Panc1 (cell line): ENCODE measurements around the gene SPAG6. TPM values are rescaled to one million over a fixed set of nuclear protein-coding genes. Genes with fewer than 3 reads are reported as not detected.

Source experiments
- ATAC-seq: fragments of 200-7000 bp; cut with Tn5 transposase; 2 replicates; pipeline ENCODE4 v1.9.1; 2020; ENCODE audit warnings: mild to moderate bottlenecking, moderate library complexity
- BruUV-seq: library from RNA; stranded (reverse); fragments of 400-500 nt; replicated peaks from 2 replicates; lab custom pipeline; 2021; lab: Mats Ljungman, UMichigan
- CTCF ChIA-PET: fragments of 300-600 bp; sonication (Branson Sonifier 250); formaldehyde crosslinking; loops from one replicate; lab custom pipeline; 2022; ENCODE audit warnings: antibody characterized with exemption; lab: Charles Lee
- POLR2A ChIA-PET: fragments of 300-600 bp; sonication (Branson Sonifier 250); formaldehyde crosslinking; loops from one replicate; lab custom pipeline; 2022; ENCODE audit warnings: antibody characterized with exemption; lab: Charles Lee
- DNase-seq: peaks from one replicate; pipeline ENCODE4 v3.0.0-alpha.2; 2010; ENCODE audit warnings: low read depth, low spot score
- H3K27ac ChIP-seq: 2 replicates; pipeline ENCODE4 v1.5.1; 2011; ENCODE audit warnings: mild to moderate bottlenecking, low read length, inconsistent platforms
- H3K27me3 ChIP-seq: fragments of 200-500 bp; sonication (Bioruptor generic); 2 replicates; pipeline ENCODE4 v1.6.0; 2014; ENCODE audit warnings: low read length, inconsistent platforms; ENCODE audit not compliant: control insufficient read depth, insufficient read depth
- H3K36me3 ChIP-seq: fragments of 200-500 bp; sonication (Bioruptor generic); 2 replicates; pipeline ENCODE4 v1.5.1; 2014; ENCODE audit warnings: inconsistent platforms, mild to moderate bottlenecking, low read length, moderate library complexity; ENCODE audit not compliant: control insufficient read depth, insufficient read depth
- H3K4me1 ChIP-seq: 2 replicates; pipeline ENCODE4 v1.5.1; 2011; ENCODE audit warnings: inconsistent platforms, mild to moderate bottlenecking, low read length, moderate library complexity; ENCODE audit not compliant: control insufficient read depth, insufficient read depth
- H3K4me3 ChIP-seq, 2 experiments: 2 replicates each; pipeline ENCODE4 v1.5.1; 2011 to 2012; ENCODE audit warnings: low read depth in 2 of 2, low read length in 2 of 2, mild to moderate bottlenecking in 2 of 2, inconsistent platforms in 1 of 2, moderate library complexity in 1 of 2
- H3K9me3 ChIP-seq: fragments of 200-500 bp; sonication (Bioruptor generic); 2 replicates; pipeline ENCODE4 v1.5.1; 2014; ENCODE audit warnings: low read depth, mild to moderate bottlenecking, inconsistent platforms, low read length, moderate library complexity; ENCODE audit not compliant: control insufficient read depth, insufficient read depth
- POLR2AphosphoS5 ChIP-seq: IDR thresholded peaks from 2 replicates; pipeline ENCODE4 v1.6.1; 2012; ENCODE audit warnings: mild to moderate bottlenecking, low read depth, low read length, moderate library complexity
- SIN3A ChIP-seq: IDR thresholded peaks from 2 replicates; pipeline ENCODE4 v1.6.1; 2012; ENCODE audit warnings: low read depth, mild to moderate bottlenecking, low read length, moderate library complexity, borderline replicate concordance; ENCODE audit not compliant: insufficient read depth
- TCF7L2 ChIP-seq: IDR thresholded peaks from 2 replicates; pipeline ENCODE4 v1.6.1; 2011; ENCODE audit warnings: mild to moderate bottlenecking, low read depth, low read length, inconsistent platforms
- in situ Hi-C: cut with HindIII; loops from 2 replicates; pipeline ENCODE4 v1.10.0; 2016; ENCODE audit warnings: low sequenced_read_pairs, low pct_unique_long_range_greater_than_20kb
- intact Hi-C: fragments of 100-400 bp; cut with micrococcal nuclease; formaldehyde crosslinking; loops from one replicate; pipeline ENCODE4 v1.10.0; 2022; ENCODE audit not compliant: unreplicated experiment
- total RNA-seq: library from RNA; stranded (reverse); gene quantifications from one replicate; pipeline ENCODE4 v1.2.1, GENCODE V29; 2021; ENCODE audit not compliant: unreplicated experiment
- TF ChIP-seq, protein P1 (sequence below): fragments of 450-650 bp; IDR thresholded peaks from 2 replicates; pipeline ENCODE4 v1.5.1; 2017; ENCODE audit warnings: mild to moderate bottlenecking
- TF ChIP-seq, protein P2 (sequence below), 2 experiments: IDR thresholded peaks; 2 replicates each; pipeline ENCODE4 v1.6.1; 2011 to 2012; ENCODE audit warnings: low read depth in 2 of 2, control low read depth in 1 of 2, low read length in 1 of 2, mild to moderate bottlenecking in 1 of 2, moderate library complexity in 1 of 2; ENCODE audit not compliant: insufficient read depth in 1 of 2

The SPAG6 gene
- total RNA-seq, 1 experiment from 2014 or later = not detected

DNA sequence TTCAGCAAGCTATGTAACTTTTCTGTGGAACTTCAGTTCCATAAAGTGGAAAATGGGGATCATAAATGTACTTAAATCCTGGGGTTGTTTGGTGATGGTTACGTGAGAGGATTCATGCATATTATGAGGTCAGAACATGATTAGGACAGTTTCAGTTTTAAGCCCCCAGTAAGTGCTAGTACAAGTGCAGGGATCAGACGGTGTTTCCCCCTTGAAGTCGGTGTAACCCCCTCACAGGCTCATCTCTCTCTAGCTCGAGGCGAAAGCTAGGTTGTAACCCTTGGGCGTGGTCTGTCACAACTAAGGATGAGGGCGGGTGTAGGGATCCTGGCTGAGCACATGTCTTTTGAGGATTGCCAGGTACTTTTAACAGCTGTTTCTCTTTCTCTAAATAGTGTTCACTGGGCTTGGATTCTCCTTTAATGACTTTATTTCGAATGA, 84.7 kb downstream of the SPAG6 start:
- no peaks in the 10 kb centered on the region for H3K9me3 ChIP-seq
- DNase-seq (no peak), ATAC-seq (no peak)
- H3K4me1 ChIP-seq = peaks cover 9% of the 10 kb centered on the region
- BruUV-seq = no TSS peak
- H3K36me3 ChIP-seq = no peaks in the 10 kb centered on the region
- ChIA-PET CTCF (interaction anchor here (0.8 kb wide), 1 partner anchor 172 kb away, joined by 3 read pairs; no protein-coding TSS in a partner anchor), POLR2A (no interaction called here)
- in situ Hi-C loops (no loop called here), intact Hi-C loops (no loop called here)
- H3K4me3 ChIP-seq = no peak overlapping the region
- TF ChIP-seq, protein P1, sequence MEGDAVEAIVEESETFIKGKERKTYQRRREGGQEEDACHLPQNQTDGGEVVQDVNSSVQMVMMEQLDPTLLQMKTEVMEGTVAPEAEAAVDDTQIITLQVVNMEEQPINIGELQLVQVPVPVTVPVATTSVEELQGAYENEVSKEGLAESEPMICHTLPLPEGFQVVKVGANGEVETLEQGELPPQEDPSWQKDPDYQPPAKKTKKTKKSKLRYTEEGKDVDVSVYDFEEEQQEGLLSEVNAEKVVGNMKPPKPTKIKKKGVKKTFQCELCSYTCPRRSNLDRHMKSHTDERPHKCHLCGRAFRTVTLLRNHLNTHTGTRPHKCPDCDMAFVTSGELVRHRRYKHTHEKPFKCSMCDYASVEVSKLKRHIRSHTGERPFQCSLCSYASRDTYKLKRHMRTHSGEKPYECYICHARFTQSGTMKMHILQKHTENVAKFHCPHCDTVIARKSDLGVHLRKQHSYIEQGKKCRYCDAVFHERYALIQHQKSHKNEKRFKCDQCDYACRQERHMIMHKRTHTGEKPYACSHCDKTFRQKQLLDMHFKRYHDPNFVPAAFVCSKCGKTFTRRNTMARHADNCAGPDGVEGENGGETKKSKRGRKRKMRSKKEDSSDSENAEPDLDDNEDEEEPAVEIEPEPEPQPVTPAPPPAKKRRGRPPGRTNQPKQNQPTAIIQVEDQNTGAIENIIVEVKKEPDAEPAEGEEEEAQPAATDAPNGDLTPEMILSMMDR = no peak
- TF ChIP-seq, protein P2, sequence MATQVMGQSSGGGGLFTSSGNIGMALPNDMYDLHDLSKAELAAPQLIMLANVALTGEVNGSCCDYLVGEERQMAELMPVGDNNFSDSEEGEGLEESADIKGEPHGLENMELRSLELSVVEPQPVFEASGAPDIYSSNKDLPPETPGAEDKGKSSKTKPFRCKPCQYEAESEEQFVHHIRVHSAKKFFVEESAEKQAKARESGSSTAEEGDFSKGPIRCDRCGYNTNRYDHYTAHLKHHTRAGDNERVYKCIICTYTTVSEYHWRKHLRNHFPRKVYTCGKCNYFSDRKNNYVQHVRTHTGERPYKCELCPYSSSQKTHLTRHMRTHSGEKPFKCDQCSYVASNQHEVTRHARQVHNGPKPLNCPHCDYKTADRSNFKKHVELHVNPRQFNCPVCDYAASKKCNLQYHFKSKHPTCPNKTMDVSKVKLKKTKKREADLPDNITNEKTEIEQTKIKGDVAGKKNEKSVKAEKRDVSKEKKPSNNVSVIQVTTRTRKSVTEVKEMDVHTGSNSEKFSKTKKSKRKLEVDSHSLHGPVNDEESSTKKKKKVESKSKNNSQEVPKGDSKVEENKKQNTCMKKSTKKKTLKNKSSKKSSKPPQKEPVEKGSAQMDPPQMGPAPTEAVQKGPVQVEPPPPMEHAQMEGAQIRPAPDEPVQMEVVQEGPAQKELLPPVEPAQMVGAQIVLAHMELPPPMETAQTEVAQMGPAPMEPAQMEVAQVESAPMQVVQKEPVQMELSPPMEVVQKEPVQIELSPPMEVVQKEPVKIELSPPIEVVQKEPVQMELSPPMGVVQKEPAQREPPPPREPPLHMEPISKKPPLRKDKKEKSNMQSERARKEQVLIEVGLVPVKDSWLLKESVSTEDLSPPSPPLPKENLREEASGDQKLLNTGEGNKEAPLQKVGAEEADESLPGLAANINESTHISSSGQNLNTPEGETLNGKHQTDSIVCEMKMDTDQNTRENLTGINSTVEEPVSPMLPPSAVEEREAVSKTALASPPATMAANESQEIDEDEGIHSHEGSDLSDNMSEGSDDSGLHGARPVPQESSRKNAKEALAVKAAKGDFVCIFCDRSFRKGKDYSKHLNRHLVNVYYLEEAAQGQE (IDR thresholded peaks at IDR 0.05; ENCODE audit: insufficient read depth in 1 of 2, low read depth in 2 of 2, low read length in 1 of 2) = no peak
- TF ChIP-seq TCF7L2 (no peak), POLR2AphosphoS5 (no peak), SIN3A (no peak)
- no peak overlapping the region for H3K27ac ChIP-seq
- no peaks in the 10 kb centered on the region for H3K27me3 ChIP-seq

DNA sequence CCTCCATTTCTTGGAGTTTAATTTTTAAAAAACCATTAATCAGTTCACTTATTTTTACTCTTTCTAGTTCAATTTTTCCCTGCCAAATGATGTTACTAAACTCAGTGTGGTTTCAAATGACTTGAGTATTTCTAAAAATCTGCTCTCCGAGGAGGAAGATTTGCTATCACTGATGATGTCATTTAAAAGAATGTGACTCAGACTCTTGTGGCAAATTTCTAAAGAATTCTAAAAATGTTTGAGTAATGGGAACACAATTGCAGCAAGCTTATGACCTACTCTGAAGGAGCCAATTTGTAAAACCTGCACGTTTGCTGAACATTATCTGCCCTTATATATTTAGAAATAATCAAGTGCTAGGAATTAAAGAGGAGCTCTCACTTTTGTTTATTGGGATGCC, 88.6 kb downstream of the SPAG6 start:
- ATAC-seq = no peak
- in situ Hi-C loops (no loop called here), intact Hi-C loops (no loop called here)
- no peak for DNase-seq
- BruUV-seq = no TSS peak
- no peak overlapping the region for H3K4me3 ChIP-seq
- TF ChIP-seq TCF7L2 (no peak), SIN3A (no peak), POLR2AphosphoS5 (no peak)
- TF ChIP-seq, protein P2 (IDR thresholded peaks at IDR 0.05; ENCODE audit: insufficient read depth in 1 of 2, low read depth in 2 of 2, low read length in 1 of 2) = no peak
- TF ChIP-seq, protein P1 = no peak
- H3K27me3 ChIP-seq = no peaks in the 10 kb centered on the region
- peaks cover 10% of the 10 kb centered on the region for H3K4me1 ChIP-seq
- no peaks in the 10 kb centered on the region for H3K9me3 ChIP-seq
- POLR2A ChIA-PET = no interaction called here
- H3K27ac ChIP-seq = no peak overlapping the region
- H3K36me3 ChIP-seq = no peaks in the 10 kb centered on the region
- CTCF ChIA-PET = no interaction called here
